DND-41 (cell line): ENCODE measurements around the gene MUC5B.
"Not testable (repeated sequence)": the region's sequence is repeated elsewhere in the genome, so short reads cannot be mapped to it uniquely, and the experiment has no call there.

Experiments
- ATAC-seq: fragments of 200-7000 bp; cut with Tn5 transposase; 3 replicates; pipeline ENCODE4 v1.9.1; 2021; ENCODE audit warnings: low read depth; ENCODE audit not compliant: insufficient read depth
- DNase-seq: peaks from one replicate; pipeline ENCODE4 v3.0.0-alpha.2; 2020
- H2AFZ ChIP-seq: 2 replicates; pipeline ENCODE4 v1.6.0; 2012; ENCODE audit warnings: low read depth, low read length
- H3K27ac ChIP-seq: 2 replicates; pipeline ENCODE4 v1.5.1; 2012; ENCODE audit warnings: low read length, inconsistent platforms
- H3K27me3 ChIP-seq: fragments of 200-600 bp; sonication (generic); 2 replicates; pipeline ENCODE4 v1.6.0; 2012; ENCODE audit warnings: low read length, mild to moderate bottlenecking, inconsistent platforms; ENCODE audit not compliant: insufficient read depth, poor library complexity
- H3K36me3 ChIP-seq: 2 replicates; pipeline ENCODE4 v1.5.1; 2012; ENCODE audit warnings: low read length, inconsistent platforms; ENCODE audit not compliant: insufficient read depth
- H3K4me1 ChIP-seq: 2 replicates; pipeline ENCODE4 v1.5.1; 2012; ENCODE audit warnings: mild to moderate bottlenecking, low read length; ENCODE audit not compliant: insufficient read depth
- H3K4me2 ChIP-seq: 2 replicates; pipeline ENCODE4 v1.6.0; 2012; ENCODE audit warnings: mild to moderate bottlenecking, moderate library complexity, low read length, inconsistent platforms; ENCODE audit not compliant: insufficient read depth
- H3K4me3 ChIP-seq, 2 experiments: fragments of 200-600 bp in 1 of 2; shearing (Covaris generic) in 1 of 2; 2 replicates each; pipeline ENCODE4 v1.5.1; 2012 to 2016; ENCODE audit warnings: inconsistent platforms in 2 of 2, low read length in 2 of 2, mild to moderate bottlenecking in 2 of 2, low read depth in 1 of 2, moderate library complexity in 1 of 2
- H3K79me2 ChIP-seq: 2 replicates; pipeline ENCODE4 v1.6.0; 2012; ENCODE audit warnings: low read length, inconsistent platforms; ENCODE audit not compliant: insufficient read depth
- H3K9ac ChIP-seq: 2 replicates; pipeline ENCODE4 v1.6.0; 2012; ENCODE audit warnings: low read depth, mild to moderate bottlenecking, inconsistent platforms, low read length, moderate library complexity
- H3K9me3 ChIP-seq: 2 replicates; pipeline ENCODE4 v1.5.1; 2012; ENCODE audit warnings: low read length, moderate library complexity, mild to moderate bottlenecking, inconsistent platforms; ENCODE audit not compliant: insufficient read depth, severe bottlenecking
- H4K20me1 ChIP-seq: 2 replicates; pipeline ENCODE4 v1.6.0; 2012; ENCODE audit warnings: low read length; ENCODE audit not compliant: insufficient read depth
- CTCF ChIP-seq: IDR thresholded peaks from 2 replicates; pipeline ENCODE4 v1.5.1; 2012; ENCODE audit warnings: borderline replicate concordance, low read length, moderate library complexity, mild to moderate bottlenecking; ENCODE audit not compliant: poor library complexity, severe bottlenecking; ENCODE audit errors: extremely low read depth
- EZH2 ChIP-seq: IDR thresholded peaks from 3 replicates; pipeline ENCODE4 v1.6.1; 2012; ENCODE audit warnings: borderline replicate concordance, low read depth, mild to moderate bottlenecking, moderate library complexity, low read length, inconsistent platforms; ENCODE audit not compliant: severe bottlenecking

The MUC5B gene

DNA sequence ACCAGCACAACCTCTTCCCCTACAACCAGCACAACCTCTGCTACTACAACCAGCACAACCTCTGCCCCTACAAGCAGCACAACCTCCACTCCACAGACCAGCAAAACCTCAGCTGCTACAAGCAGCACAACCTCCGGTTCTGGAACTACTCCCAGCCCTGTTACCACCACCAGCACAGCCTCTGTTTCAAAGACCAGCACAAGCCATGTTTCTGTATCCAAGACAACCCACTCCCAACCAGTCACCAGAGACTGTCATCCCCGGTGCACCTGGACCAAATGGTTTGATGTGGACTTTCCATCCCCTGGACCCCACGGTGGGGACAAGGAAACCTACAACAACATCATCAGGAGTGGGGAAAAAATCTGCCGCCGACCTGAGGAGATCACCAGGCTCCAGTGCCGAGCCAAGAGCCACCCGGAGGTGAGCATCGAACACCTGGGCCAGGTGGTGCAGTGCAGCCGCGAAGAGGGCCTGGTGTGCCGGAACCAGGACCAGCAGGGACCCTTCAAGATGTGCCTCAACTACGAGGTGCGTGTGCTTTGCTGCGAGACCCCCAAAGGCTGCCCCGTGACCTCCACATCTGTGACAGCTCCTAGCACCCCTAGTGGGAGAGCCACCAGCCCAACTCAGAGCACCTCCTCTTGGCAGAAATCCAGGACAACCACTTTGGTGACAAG is 34.3 kb upstream of the MUC5B start:
- not testable (repeated sequence) for H4K20me1 ChIP-seq, H3K27me3 ChIP-seq

GRCh38 chr11:1189816-1190215 is 33.0 kb upstream of the MUC5B start:
- H3K9me3 ChIP-seq, H3K27ac ChIP-seq, H3K4me2 ChIP-seq, H3K36me3 ChIP-seq, H3K9ac ChIP-seq, H4K20me1 ChIP-seq, H3K4me1 ChIP-seq, DNase-seq, ATAC-seq, H3K4me3 ChIP-seq, H3K27me3 ChIP-seq, H2AFZ ChIP-seq, H3K79me2 ChIP-seq: not testable (repeated sequence)

More for the DNA sequence above, 34.3 kb upstream of the MUC5B start:
- not testable (repeated sequence) for H3K36me3 ChIP-seq, ATAC-seq, H3K4me1 ChIP-seq, H3K79me2 ChIP-seq, H3K9ac ChIP-seq, H3K9me3 ChIP-seq, DNase-seq, H3K4me3 ChIP-seq, H2AFZ ChIP-seq, H3K27ac ChIP-seq, H3K4me2 ChIP-seq

DNA sequence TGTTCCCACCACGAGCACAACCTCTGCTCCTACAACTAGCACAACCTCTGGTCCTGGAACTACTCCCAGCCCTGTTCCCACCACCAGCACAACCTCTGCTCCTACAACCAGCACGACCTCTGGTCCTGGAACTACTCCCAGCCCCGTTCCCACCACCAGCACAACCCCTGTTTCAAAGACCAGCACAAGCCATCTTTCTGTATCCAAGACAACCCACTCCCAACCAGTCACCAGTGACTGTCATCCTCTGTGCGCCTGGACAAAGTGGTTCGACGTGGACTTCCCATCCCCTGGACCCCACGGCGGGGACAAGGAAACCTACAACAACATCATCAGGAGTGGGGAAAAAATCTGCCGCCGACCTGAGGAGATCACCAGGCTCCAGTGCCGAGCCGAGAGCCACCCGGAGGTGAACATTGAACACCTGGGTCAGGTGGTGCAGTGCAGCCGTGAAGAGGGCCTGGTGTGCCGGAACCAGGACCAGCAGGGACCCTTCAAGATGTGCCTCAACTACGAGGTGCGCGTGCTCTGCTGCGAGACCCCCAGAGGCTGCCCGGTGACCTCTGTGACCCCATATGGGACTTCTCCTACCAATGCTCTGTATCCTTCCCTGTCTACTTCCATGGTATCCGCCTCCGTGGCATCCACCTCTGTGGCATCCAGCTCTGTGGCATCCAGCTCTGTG is 30.9 kb upstream of the MUC5B start:
- not testable (repeated sequence) for H3K9me3 ChIP-seq, H3K27ac ChIP-seq, H3K27me3 ChIP-seq, H3K4me2 ChIP-seq, H4K20me1 ChIP-seq, H2AFZ ChIP-seq, H3K4me3 ChIP-seq, H3K79me2 ChIP-seq, H3K4me1 ChIP-seq, DNase-seq, ATAC-seq, H3K9ac ChIP-seq, H3K36me3 ChIP-seq

DNA sequence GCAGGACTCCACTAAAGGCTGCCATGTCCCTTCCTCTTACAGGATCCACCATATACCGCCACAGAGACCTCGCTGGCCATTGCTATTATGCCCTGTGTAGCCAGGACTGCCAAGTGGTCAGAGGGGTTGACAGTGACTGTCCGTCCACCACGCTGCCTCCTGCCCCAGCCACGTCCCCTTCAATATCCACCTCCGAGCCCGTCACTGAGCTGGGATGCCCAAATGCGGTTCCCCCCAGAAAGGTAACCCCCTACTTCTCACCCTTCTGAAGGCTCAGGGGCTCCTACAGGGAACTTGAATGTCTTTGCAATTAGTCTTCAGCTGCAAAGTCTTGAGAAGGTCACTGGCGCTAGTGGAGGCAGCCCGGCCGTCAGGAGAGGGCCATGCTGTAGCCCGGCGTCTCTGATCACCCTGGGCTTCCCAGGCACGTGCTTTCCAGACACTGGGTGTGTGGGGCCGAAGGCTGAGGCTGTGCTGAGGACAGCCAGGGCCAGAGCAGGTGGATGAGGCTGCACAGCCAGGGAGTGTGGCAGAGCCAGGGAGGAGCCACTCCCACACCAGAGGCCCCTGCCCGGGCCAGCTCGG is 30.0 kb upstream of the MUC5B start:
- H3K4me2 ChIP-seq, result no peak overlapping the region
- H3K9me3 ChIP-seq, result no peaks in the 10 kb centered on the region
- H3K4me3 ChIP-seq, result no peak overlapping the region
- H3K36me3 ChIP-seq, result no peaks in the 10 kb centered on the region
- H3K9ac ChIP-seq, result no peak overlapping the region
- no peaks in the 10 kb centered on the region; the same call in 1 of the 2 replicates for H4K20me1 ChIP-seq
- no peaks in the 10 kb centered on the region for H3K27me3 ChIP-seq
- DNase-seq (no peak), ATAC-seq (no peak)
- H2AFZ ChIP-seq, result no peak overlapping the region
- TF ChIP-seq CTCF, result no peak
- no peak for TF ChIP-seq EZH2
- no peak overlapping the region for H3K27ac ChIP-seq
- no peaks in the 10 kb centered on the region for H3K4me1 ChIP-seq
- H3K79me2 ChIP-seq, result no peaks in the 10 kb centered on the region
